ENCODE data around the gene TAGLN2.

Gene TAGLN2

DNA sequence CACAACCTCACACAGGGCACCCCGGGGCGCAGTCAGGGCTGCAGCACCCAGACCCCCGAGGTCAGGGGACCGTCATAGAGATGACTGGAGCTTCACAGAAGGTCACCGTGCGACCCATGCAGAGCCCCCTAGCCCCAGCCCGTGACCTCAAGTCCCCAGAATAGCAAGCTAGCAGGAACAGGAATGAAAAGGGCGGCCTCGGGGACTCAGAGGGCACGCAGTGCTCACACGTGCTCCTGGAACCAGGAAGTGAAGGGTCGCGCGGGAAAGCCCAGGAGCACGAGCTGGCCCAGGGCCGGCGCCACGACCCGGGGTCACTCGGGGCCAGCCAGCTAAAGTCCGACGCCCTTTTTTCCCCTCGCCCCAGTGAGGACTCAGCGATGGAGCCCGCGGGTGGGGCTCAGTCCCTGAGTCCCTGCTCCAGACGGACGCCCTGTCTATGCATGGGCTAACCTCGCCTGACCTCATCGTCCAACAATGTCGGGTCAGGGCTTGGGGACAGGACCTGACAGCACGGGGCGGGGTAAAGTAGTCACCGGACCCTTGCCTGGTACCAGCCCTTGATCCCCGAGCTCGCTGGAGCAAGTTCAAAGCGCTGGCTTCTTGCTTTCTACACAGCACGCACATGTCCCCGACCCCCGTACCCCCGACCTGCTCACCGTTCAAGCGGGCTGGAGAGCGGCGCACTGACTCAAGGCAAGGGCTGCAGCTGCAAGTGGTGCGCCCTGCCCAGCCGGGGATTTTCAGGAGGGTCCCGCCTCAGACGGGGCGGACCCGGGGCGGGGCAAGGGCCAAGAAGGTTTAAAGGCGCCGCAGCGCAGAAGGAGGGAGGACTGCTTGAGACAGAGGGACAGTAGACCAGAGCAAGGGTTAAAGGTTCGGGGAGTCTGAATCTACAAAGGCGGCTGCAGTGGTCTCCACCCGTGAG lies at the start of gene TAGLN2:
TSS of gene TAGLN2 (minus strand) at position 717 of the 928 bp plus-strand sequence. CDS start 4,998 bp downstream, outside the sequence.
- no peak for DNase-seq (ENCODE audit: low read depth, low spot score)

DNA sequence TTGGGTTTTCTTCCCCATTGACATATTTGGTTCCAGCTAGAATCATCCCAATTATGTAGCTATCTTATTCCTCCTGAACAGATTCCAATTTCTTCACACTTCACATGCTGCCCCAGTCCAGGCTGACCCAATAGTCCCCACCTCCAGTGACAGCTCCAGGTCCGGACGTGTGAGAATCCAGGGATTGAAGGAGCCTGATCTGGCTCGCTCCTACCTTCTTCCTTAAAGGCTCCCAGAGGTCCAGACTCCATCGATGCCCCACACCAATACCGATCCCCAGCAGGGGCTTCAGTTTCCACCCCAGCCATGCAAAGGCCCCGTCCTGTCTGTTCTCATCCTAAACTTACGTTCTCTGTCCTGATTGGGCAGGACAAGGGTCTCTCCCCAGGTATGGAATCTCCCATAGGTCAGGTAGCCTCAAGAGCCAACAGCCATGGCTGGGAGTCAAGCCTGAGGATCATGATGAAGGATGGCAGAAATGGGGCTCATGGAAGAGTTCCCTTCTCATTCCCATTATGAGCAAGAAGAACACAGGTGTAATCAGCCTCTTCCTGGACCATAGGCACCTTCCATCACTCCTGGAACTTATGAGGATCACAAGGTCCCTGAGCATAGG lies 49.2 kb upstream of the TAGLN2 start:
- no peak for DNase-seq (ENCODE audit: low read depth, low spot score)

DNA sequence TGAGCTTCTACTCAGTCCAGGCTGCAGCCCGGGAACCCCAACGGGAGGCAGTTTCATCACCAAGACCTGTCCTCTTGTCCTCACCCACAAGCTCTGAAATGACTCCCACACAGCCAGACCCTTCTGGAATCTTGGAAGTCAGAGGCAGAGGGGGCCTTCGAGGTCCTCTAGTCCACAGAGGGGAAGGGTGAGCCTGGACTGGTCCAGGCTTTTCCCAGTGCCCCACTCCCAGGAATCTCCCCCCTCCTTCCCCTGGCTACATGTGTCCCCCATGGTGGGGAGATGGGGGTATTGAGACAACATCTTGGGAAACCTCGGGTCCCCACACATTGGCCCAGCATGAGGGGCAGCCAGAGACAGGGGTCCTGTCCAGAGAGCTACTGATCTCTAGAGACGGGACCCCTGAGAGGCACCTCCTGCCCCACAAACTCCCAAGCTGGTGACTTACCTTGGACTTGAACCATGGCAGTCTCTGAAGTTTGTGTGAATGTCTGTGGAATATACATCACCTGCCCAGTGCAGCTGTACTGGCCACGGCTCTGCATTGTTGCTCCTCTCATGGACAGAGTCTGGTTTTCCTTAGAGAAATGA lies 48.1 kb upstream of the TAGLN2 start:
- DNase-seq (ENCODE audit: low read depth, low spot score): no peak

DNA sequence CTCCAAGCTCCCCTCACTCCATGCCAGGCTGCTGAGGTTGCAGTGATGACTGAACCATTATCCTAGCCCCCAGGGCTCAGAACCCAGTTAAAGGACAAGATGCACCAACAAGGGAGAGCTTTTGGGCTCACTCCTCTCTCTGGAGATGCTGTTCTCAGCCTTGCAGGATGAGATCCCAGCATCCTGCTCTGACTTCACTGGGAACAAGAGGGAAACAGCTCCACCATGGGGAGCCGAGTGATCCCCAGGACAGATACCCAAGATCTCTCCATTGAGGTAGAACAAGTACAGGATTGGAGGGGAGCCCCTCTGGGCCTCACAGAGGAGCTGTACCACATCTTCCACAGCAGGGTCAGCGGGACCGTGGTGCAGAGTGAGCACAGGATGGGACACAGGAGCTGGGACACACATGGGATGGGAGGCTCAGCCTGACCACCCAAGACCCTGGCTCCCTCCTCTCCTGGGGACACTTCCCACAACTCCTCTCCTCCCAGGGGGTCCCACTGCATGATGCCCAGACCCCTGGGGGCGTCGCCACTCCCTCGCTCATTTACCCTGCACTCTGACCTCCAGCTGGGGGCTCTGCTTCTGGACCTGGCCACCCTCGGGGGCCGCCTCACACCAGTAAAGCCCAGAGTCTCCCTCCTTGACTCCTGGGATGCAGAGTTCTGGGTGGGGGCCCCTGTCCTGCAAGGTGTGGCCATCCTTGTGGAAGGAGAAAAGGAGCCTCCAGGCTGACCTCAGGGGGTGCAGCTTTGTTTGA lies 47.3 kb upstream of the TAGLN2 start:
- DNase-seq (ENCODE audit: low read depth, low spot score): no peak

DNA sequence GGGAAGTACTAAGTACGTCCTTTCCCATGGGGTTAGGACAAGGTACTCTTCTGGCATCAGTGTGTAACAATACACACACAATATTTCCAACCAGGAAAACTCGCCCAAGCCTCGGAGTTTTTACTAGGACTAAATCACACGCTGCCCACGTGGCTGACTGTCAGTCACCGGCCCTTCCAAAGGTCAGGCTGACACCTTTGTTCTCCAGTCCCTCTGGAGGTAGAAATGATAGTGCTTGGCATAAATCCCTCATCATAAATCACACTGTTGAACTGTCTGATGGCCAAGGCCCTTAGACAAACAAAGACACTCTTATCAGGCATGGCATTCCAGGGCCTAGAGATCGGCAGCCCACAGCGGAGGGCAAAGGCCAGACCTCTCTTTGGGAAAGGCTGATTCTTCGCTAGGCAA lies 45.6 kb upstream of the TAGLN2 start:
- no peak for DNase-seq (ENCODE audit: low read depth, low spot score)

DNA sequence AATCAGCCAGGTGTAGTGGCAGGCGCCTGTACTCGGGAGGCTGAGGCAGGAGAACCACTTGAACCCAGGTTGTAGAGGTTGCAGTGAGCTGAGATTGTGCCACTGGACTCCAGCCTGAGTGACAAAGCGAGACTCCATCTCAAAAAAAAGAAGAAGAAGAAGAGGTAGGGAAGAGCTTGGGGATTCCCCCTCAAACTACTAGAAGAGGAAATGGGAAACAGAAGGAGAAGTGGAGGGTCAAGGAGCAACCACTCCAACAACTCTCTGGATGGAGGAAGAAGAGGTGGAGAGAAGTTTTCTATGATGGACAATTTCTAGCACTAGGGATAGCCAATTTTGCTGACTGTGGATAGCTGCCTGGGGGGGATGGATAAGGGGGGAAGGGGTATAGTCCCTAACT lies 43.6 kb upstream of the TAGLN2 start:
- no peak for DNase-seq (ENCODE audit: low read depth, low spot score)

DNA sequence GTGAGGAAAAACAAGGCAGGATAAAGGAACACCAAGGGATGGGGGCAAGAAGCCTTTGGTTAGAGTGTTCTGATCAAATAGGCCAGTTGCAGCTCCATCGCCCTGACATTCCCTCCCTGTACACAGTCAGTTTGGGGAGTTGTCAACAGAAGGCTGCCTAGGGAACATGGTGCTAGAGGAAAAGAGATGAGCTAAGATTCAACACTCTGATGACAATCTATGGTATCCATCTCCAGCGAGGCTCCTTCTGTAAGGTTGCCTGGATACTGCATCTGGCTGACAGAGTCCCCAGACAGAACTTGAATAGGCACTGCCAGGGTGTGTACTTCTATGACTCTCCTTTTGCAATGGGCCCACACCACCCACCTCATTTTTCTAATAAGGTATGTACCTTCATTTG lies 40.0 kb upstream of the TAGLN2 start:
- DNase-seq (ENCODE audit: low read depth, low spot score): no peak

DNA sequence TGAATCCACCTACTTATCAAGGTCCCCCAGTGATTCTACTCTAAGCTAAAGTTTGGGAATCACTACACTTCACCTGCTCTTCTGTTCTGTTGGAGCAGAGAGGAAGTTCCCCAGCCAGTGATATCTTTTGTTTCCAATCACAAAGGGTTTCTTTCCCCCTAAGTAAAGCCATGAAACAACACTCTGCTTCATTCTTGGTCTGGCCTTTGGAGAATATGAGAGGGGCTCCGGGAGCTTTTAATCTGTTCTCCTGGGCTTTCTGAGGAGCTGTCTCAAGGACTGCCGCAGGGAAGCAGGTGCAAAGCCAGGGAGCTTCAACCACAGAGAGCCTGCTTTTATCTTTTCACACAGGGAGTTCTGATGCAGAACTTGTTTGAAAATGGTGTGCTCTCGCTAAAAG lies 38.8 kb upstream of the TAGLN2 start:
- no peak for DNase-seq (ENCODE audit: low read depth, low spot score)

DNA sequence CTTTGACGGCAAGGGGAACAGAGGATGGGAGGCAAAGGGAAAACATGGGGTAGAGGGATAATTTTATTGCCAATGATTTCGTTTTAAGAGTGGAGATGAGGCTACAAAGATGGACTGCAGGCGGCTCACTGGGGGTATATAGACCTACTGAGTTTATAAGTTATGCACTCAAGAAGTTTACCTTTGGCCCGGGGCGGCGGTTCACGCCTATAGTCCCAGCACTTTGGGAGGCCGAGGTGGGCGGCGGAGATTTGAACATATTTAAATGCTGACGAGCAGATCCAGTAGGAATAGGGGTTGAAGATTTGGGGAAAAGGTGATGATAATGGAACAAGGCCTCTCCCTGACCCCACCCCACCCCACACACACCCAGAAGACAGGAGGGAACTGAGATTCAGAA lies 36.9 kb upstream of the TAGLN2 start:
- no peak for DNase-seq (ENCODE audit: low read depth, low spot score)

DNA sequence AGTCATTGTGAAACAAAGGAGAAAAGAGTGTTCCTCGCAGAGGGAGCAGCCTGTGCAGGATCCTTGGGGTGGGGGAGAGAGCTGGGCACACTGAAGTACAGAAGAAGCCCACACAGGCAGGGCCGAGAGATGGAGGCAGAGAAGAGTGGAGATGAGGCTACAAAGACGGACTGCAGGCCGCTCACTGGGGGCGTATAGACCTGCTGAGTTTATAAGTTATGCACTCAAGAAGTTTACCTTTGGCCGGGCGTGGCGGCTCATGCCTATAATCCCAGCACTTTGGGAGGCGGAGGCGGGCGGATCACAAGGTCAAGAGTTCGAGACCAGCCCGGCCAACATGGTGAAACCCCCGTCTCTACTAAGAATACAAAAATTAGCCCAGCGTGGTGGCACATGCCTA lies 36.3 kb upstream of the TAGLN2 start:
- no peak for DNase-seq (ENCODE audit: low read depth, low spot score)

DNA sequence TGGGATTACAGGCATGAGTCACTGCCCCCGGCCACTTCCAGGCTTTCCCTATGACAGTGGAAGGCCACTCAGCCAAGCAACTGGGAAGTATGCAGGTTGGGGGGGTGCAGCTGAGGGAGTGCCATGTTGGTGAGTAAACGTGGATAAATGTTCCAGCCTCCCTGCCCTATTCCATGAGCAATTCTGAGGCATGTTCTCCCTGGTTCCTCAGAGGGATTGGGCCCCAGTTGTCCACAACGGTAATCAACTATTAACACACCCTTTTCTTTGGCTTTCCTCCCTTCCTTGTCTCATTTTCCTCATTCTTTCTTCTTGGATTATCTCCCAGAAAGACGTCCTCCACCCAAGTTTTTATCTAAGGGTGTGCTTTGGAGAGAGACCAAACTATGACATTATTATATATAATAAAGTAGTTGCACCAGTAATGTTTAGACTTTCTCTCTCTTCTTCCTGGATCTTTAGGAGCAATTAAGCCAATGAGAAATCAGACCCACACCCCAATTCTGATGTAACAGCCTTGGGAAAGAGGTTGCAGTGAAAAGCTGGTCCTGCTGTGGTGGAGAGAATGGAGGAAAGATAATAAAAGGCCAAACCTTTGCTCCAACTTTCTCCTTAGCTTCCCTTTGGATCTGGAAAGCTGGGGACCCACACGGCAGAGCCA lies 35.5 kb upstream of the TAGLN2 start:
- no peak for DNase-seq (ENCODE audit: low read depth, low spot score)

DNA sequence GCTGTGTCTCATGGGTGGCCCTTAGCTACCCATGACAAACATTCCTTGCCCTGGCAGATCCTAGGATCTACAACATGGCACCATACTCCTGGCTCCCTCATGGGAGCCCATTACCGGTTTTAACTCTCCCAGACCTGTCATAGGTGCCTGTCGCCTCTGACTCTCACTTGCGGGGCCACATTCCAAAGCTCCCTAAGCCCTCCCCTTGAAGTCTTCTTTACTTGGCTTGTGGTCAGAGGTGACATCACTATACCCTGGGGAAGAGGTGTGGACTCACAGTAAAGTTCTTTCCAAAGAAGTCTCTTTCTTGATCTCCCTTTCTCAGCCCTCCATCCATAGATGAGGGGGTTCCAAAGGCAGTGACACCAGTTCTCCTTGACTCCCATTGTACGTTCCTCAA lies 34.1 kb upstream of the TAGLN2 start:
- DNase-seq (ENCODE audit: low read depth, low spot score): no peak

DNA sequence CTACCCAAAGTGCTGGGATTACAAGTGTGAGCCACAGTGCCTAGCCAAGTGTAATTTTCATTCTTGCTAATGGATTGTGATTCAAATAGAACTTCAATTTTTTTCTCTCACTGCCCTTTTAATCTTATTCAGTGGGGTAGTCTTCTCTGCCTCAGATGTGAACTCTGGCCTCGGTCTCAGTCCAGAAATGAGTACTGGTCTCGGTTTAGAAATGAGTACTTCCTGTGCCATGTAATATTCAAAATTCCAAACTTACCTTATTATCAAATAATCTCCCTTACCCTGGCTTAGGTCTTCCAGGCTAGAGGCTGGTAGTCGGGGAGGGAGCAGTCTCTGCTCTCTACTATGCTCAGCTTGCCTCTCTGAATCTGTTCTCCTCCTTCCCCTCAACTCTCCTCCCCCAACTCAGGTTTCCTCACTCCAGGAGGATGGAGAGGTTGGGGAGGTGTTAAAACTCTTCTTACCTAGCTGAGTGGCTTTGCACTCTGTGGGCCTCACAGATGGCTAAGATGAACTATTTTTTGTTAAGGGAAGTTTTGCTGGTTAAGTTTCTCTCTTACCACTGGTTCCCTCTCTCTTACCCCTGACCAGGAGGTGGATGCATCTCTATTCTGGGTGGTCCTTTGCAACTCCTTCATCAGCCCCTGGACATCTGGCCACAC lies 33.5 kb upstream of the TAGLN2 start:
- DNase-seq (ENCODE audit: low read depth, low spot score): no peak

DNA sequence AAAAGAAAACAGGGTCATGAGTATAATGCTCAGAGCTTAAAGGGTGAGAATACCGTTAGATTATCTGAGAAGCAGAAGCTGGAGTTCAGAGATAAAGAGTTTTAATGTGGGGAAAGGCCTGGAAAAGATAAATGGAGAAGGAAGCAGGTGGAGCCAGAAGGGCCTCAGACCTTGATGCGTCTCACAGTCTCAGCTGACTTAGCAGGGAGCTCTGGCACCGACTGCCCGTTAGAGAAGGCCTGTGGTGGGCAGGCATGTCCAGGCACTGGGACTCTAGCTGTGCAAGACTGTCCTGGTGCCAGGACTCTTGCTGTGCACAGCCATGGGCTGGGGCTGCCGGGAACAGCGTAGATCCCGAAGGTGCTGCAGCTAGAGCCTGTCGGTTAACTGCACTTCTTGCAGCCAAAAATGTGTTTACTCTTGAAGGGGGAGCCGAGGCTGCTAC lies 32.5 kb upstream of the TAGLN2 start:
- DNase-seq (ENCODE audit: low read depth, low spot score): no peak

DNA sequence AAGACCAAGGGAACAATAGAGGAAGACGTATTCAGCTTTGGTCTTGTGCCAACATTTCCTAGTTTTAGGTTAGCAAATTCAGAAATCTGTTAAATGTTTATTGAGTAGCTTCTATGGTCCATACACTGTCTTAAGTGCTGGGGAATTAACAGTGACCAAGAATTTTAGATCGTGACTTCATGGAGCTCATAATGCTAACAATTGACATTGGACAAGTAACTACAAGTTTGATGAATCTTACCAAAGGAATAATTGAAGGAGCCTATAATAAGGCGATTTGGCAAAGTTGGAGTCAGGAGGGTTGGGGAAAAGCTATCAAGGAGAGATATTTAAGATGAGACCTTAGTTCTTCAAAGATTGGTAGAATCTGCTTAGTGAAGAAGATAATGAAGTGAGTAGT lies 30.1 kb upstream of the TAGLN2 start:
- no peak for DNase-seq (ENCODE audit: low read depth, low spot score)

DNA sequence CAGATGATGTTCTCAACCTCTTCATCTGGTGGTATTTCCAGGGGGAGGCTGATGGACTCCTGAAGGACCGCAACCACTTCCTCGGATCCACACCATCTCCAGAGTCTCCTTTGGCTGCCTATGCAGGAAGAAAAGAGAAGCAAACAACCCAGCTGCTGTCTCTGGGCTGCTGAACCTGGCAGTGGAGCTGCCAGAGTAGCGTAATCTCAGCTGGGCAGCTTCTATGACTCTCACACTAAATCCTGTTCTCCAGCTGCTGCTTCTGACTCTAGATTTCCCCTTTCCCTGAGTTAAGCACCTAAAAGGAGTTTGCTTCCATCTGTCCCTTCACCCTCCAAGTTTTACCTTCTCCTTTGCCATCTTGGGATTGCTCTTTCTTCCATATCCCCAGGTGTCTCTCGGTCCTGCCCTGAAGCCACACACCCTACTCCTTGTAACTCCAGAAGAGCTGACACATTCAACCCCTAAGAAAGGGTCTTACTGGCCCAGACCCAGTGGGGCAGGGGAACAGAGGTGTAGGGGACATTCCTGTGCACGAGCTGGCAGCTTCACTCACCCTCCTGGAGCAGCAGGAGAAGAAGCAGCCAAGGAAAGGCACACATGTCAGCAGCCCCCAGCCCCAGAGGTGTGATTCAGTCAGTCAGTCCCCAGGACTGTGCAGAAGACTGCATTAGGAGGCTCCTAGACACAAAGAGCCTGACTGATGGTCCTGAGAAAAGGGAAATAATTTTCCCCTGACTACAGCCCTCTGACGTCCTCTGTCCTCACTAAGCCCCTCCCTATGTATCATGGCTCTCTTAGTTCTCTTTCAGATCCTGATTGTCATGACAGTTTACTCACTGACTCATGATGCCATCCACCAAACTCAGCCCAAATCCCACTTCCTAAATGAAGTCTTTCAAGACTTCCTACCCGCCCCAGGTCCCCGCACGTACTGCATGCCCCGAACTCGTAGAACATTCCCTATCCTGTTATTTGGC lies 28.5 kb upstream of the TAGLN2 start, which contains the start of gene SLAMF9:
TSS of gene SLAMF9 (minus strand) at position 702 of the 980 bp plus-strand sequence. CDS start at position 602, 100 bp downstream.
- no peak for DNase-seq (ENCODE audit: low read depth, low spot score)

DNA sequence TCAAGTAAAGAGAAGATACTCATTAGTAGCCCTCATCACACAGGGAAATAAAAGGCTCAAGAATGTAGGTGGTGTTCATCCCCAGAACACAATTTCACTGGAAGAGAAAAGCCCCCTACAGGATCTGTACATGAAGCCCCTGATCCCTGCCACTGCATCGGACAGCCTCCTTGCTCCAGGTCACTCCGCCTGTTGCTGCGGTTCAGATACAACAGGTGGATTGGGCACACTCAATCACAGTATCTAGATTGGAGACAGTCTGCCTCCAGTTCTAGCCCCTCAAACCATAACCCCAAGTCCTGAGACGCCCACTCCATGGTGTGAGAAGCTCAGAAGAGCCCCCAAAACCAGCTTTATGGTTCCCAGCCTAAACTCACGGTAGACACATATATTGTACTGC lies 27.6 kb upstream of the TAGLN2 start:
- DNase-seq (ENCODE audit: low read depth, low spot score): no peak

DNA sequence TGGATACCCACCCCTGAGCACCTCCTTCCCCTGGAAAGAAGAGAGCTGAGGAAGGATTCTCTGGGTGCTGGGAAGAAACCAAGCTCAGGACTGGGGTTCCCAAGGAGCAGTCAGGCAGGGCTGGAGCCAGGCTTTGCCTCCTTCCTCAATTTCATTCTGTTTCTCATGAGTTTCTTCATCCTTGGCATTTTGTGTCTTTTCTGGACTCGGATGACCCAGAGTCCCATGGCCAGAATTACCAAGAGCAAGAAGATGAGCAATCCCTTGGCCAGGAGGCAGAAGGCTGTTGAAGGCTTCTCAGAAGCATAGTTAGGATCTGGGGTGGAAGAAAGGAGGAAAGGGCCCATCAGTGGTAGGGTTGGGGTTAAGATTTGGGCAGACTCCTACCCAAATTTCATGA lies 26.2 kb upstream of the TAGLN2 start:
- DNase-seq (ENCODE audit: low read depth, low spot score): no peak

DNA sequence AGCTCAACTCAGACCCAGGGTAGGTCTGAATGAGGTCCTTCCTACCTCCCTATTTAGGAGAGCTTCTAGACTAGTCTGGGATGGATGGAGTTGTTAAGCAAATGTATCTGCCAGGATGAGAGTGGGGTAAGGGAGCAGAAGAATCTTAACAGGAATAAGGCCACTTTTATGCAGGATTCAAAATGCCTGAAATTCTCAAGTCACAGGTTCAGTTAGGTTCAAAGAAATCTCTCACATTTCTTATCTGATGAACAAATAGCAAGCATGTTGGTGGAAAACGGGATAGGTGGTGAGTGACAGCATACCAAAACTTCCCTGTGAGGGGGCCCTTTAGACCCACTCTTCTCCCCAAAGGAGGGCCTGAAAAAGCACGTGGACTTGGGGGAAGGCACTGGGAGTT lies 25.7 kb upstream of the TAGLN2 start:
- no peak for DNase-seq (ENCODE audit: low read depth, low spot score)

DNA sequence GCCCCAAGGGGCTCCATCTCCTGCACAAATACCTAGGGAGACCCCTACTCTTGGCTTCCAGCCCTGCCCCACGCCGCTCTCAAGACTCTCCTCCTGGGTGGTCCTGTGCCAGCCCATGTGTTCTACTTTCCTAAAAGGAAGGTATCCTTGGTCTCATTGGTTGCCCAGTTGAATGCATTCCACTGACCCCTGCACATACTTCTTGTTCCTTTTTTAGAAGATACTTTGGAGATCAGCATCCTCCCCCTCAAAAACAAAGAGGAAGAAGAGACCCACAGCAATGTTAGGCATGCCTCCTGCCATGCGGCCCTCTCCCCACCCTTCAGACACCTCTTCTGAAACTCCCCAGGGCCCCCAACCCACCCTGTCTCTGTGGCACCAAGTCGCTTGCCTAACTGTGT lies 24.7 kb upstream of the TAGLN2 start:
- DNase-seq (ENCODE audit: low read depth, low spot score): no peak

Measured in iPS DF 19.7 (cell line).